Measurements from ENCODE around the gene TBP.

Gene TBP

GRCh38 chr6:170532867-170533488 is 21.2 kb upstream of the TBP start:
- H3K9me3 ChIP-seq (replicated peaks; ENCODE audit: insufficient read depth, low read length): no peaks in the 10 kb centered on the region
- no peaks in the 10 kb centered on the region for H3K4me1 ChIP-seq (ENCODE audit: low read length)
- no peaks in the 10 kb centered on the region for H3F3A ChIP-seq (ENCODE audit: insufficient read depth, low read length)
- H3K9ac ChIP-seq (ENCODE audit: low read length): no peak overlapping the region
- peaks cover 3% of the 10 kb centered on the region; the same call in 1 of the 2 replicates for H3K36me3 ChIP-seq (replicated peaks; ENCODE audit: insufficient read depth, low read length)
- no peak for TF ChIP-seq EZH2 (optimal IDR thresholded peaks at IDR 0.05; ENCODE audit: low read depth, low read length)
- TF ChIP-seq EZH2phosphoT487 (IDR thresholded peaks at IDR 0.05; ENCODE audit: low read length): no peak
- TF ChIP-seq CTCF (IDR thresholded peaks at IDR 0.05; ENCODE audit: low read length): no peak
- no peaks in the 10 kb centered on the region for H3K9me2 ChIP-seq (replicated peaks; ENCODE audit: insufficient read depth, low read length)
- no peaks in the 10 kb centered on the region for H3K27me3 ChIP-seq (replicated peaks; ENCODE audit: insufficient read depth, low read length)
- DNase-seq: no peak
- H4K20me1 ChIP-seq (ENCODE audit: insufficient read depth, low read length): no peaks in the 10 kb centered on the region
- no peak overlapping the region for H3K27ac ChIP-seq (ENCODE audit: low read length)
- no peaks in the 10 kb centered on the region for H3K79me2 ChIP-seq (ENCODE audit: low read length)
- H3K4me3 ChIP-seq (ENCODE audit: low read length): no peak overlapping the region
- no peak overlapping the region for H2AFZ ChIP-seq (ENCODE audit: low read length)
- H3K4me2 ChIP-seq (ENCODE audit: low read depth, low read length): no peak overlapping the region

- no peaks in the 10 kb centered on the region for H4K20me1 ChIP-seq (ENCODE audit: insufficient read depth, low read length)
- no peak overlapping the region for H2AFZ ChIP-seq (ENCODE audit: low read length)
- H3K4me1 ChIP-seq (ENCODE audit: low read length): no peaks in the 10 kb centered on the region
- no peak overlapping the region for H3K4me2 ChIP-seq (ENCODE audit: low read depth, low read length)
- H3K79me2 ChIP-seq (ENCODE audit: low read length): 0 out of 2 replicates have a peak, but pooled peaks cover under 1% of the 10 kb centered on the region
- no peaks in the 10 kb centered on the region for H3K27me3 ChIP-seq (replicated peaks; ENCODE audit: insufficient read depth, low read length)
- no peaks in the 10 kb centered on the region for H3K9me2 ChIP-seq (replicated peaks; ENCODE audit: insufficient read depth, low read length)
- no peak for DNase-seq
- no peaks in the 10 kb centered on the region for H3K9me3 ChIP-seq (replicated peaks; ENCODE audit: insufficient read depth, low read length)
- no peak overlapping the region for H3K27ac ChIP-seq (ENCODE audit: low read length)
- H3F3A ChIP-seq (ENCODE audit: insufficient read depth, low read length): no peaks in the 10 kb centered on the region
- H3K9ac ChIP-seq (ENCODE audit: low read length): no peak overlapping the region
- H3K4me3 ChIP-seq (ENCODE audit: low read length): no peak overlapping the region
- peaks cover 3% of the 10 kb centered on the region; the same call in 1 of the 2 replicates for H3K36me3 ChIP-seq (replicated peaks; ENCODE audit: insufficient read depth, low read length)
- TF ChIP-seq EZH2phosphoT487 (IDR thresholded peaks at IDR 0.05; ENCODE audit: low read length) (no peak), CTCF (IDR thresholded peaks at IDR 0.05; ENCODE audit: low read length) (no peak), EZH2 (optimal IDR thresholded peaks at IDR 0.05; ENCODE audit: low read depth, low read length) (no peak)
Observed at GRCh38 chr6:170533792-170534191, 20.4 kb upstream of the TBP start.

- Histone ChIP-seq H3K79me2 (ENCODE audit: low read length) (0 out of 2 replicates have a peak, but pooled peaks cover 7% of the 10 kb centered on the region), H3K9me3 (replicated peaks; ENCODE audit: insufficient read depth, low read length) (no peaks in the 10 kb centered on the region), H3K27ac (ENCODE audit: low read length) (no peak overlapping the region), H3K9me2 (replicated peaks; ENCODE audit: insufficient read depth, low read length) (no peaks in the 10 kb centered on the region), H3K9ac (ENCODE audit: low read length) (no peak overlapping the region), H3K4me3 (ENCODE audit: low read length) (no peak overlapping the region), H3F3A (ENCODE audit: insufficient read depth, low read length) (no peaks in the 10 kb centered on the region), H3K27me3 (replicated peaks; ENCODE audit: insufficient read depth, low read length) (no peaks in the 10 kb centered on the region), H4K20me1 (ENCODE audit: insufficient read depth, low read length) (no peaks in the 10 kb centered on the region), H3K4me2 (ENCODE audit: low read depth, low read length) (no peak overlapping the region), H3K4me1 (ENCODE audit: low read length) (no peaks in the 10 kb centered on the region), H2AFZ (ENCODE audit: low read length) (no peak overlapping the region), H3K36me3 (replicated peaks; ENCODE audit: insufficient read depth, low read length) (peaks cover 3% of the 10 kb centered on the region; the same call in 1 of the 2 replicates)
- DNase-seq: no peak
- no peak for TF ChIP-seq EZH2 (optimal IDR thresholded peaks at IDR 0.05; ENCODE audit: low read depth, low read length)
- TF ChIP-seq CTCF (IDR thresholded peaks at IDR 0.05; ENCODE audit: low read length): no peak
- no peak for TF ChIP-seq EZH2phosphoT487 (IDR thresholded peaks at IDR 0.05; ENCODE audit: low read length)
Observed at GRCh38 chr6:170535004-170535403, 19.2 kb upstream of the TBP start.

All from MM.1S (cell line).